HL-60 (cell line): Measurements from ENCODE around the gene AGAP3.

Experiments
- GABPA ChIP-seq: IDR thresholded peaks from 2 replicates; pipeline ENCODE4 v1.6.1; 2012; ENCODE audit warnings: low read depth
- POLR2AphosphoS5 ChIP-seq: IDR thresholded peaks from 2 replicates; pipeline ENCODE4 v1.6.1; 2012; ENCODE audit warnings: low read depth
- REST ChIP-seq: IDR thresholded peaks from 2 replicates; pipeline ENCODE4 v1.6.1; 2012; ENCODE audit warnings: low read depth; ENCODE audit not compliant: insufficient replicate concordance
- SPI1 ChIP-seq: IDR thresholded peaks from 2 replicates; pipeline ENCODE4 v1.6.1; 2012; ENCODE audit warnings: low read depth, mild to moderate bottlenecking, borderline replicate concordance
- TF ChIP-seq, protein P1 (sequence below): IDR thresholded peaks from one replicate; pipeline ENCODE4 v1.5.1; 2011; ENCODE audit warnings: low read length, control low read depth, inconsistent platforms; ENCODE audit not compliant: insufficient read depth

- TF ChIP-seq GABPA (peak; percentile 70), REST (no peak), POLR2AphosphoS5 (no peak), SPI1 (peak; percentile 19; the same call in 1 of the 2 replicates)
- TF ChIP-seq, protein P1, sequence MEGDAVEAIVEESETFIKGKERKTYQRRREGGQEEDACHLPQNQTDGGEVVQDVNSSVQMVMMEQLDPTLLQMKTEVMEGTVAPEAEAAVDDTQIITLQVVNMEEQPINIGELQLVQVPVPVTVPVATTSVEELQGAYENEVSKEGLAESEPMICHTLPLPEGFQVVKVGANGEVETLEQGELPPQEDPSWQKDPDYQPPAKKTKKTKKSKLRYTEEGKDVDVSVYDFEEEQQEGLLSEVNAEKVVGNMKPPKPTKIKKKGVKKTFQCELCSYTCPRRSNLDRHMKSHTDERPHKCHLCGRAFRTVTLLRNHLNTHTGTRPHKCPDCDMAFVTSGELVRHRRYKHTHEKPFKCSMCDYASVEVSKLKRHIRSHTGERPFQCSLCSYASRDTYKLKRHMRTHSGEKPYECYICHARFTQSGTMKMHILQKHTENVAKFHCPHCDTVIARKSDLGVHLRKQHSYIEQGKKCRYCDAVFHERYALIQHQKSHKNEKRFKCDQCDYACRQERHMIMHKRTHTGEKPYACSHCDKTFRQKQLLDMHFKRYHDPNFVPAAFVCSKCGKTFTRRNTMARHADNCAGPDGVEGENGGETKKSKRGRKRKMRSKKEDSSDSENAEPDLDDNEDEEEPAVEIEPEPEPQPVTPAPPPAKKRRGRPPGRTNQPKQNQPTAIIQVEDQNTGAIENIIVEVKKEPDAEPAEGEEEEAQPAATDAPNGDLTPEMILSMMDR, result no peak
These were observed 2.8 kb downstream of the AGAP3 start for GRCh38 chr7:151088856-151089699.
